Esophagus squamous epithelium (tissue), 4 donors: ENCODE results near the gene RNF144A.

ENCODE experiments used
- POLR2A ChIP-seq, 4 donors: fragments of 450-650 bp; IDR thresholded peaks; one replicate each; pipeline ENCODE4 v1.6.1; 2017; ENCODE audit warnings: antibody characterized with exemption in 4 of 4, mild to moderate bottlenecking in 4 of 4, moderate library complexity in 3 of 4
- TF ChIP-seq, protein P1 (sequence below), 6 experiments: fragments of 450-650 bp in 4 of 6; fragments of 200-600 bp in 2 of 6; sonication (generic) in 2 of 6; IDR thresholded peaks; one replicate each; pipeline ENCODE4 v1.5.1; 2016 to 2019; ENCODE audit warnings: antibody characterized with exemption in 6 of 6, mild to moderate bottlenecking in 4 of 6, moderate library complexity in 4 of 6

DNA sequence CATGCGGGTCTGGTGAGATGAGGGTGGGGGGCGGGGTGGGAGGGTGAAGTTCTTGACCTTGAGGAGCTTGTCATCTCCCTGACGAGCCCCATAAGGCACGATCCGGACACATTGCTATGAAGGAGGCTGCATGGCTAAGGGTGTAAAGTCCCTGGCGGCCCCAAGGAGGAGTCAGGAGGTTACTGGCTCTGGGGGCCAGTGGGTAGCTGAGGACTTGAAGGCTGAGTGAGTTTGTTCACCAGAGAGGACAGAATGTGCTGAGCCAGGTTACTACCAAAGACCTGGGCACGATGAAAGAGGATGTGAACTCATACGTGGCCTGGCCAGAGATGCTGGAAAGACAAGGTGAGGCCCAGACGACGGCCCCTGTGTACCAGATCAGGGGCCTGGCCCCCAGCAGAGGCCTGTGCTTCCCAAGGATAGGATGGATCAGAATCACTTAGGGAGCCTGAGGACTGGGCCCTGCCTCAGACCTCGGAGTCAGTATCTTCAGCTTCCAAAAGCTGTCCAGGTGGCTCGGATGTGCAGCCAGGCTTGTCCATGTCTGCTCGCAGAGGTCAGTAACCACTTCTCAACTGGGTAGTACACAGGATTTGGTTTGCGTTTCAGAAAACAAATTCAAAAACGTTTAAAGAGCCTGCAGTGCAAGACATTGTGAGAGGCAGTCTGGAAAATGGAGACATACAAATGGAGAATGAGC, 110.9 kb downstream of the RNF144A start:
- TF ChIP-seq, protein P1, sequence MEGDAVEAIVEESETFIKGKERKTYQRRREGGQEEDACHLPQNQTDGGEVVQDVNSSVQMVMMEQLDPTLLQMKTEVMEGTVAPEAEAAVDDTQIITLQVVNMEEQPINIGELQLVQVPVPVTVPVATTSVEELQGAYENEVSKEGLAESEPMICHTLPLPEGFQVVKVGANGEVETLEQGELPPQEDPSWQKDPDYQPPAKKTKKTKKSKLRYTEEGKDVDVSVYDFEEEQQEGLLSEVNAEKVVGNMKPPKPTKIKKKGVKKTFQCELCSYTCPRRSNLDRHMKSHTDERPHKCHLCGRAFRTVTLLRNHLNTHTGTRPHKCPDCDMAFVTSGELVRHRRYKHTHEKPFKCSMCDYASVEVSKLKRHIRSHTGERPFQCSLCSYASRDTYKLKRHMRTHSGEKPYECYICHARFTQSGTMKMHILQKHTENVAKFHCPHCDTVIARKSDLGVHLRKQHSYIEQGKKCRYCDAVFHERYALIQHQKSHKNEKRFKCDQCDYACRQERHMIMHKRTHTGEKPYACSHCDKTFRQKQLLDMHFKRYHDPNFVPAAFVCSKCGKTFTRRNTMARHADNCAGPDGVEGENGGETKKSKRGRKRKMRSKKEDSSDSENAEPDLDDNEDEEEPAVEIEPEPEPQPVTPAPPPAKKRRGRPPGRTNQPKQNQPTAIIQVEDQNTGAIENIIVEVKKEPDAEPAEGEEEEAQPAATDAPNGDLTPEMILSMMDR (IDR thresholded peaks at IDR 0.05): no peak
- no peak for TF ChIP-seq POLR2A (IDR thresholded peaks at IDR 0.05)
